Activated CD8-positive, alpha-beta T cell treated with anti-CD3 and anti-CD28 coated beads for 36 hours (primary cell): ENCODE measurements around the gene SPSB4. TPM values are rescaled to one million over a fixed set of nuclear protein-coding genes. Genes with fewer than 3 reads are reported as not detected.

ENCODE experiments used
- ATAC-seq: fragments of 200-7000 bp; cut with Tn5 transposase; one replicate; pipeline ENCODE4 v1.10.0; 2021; ENCODE audit warnings: mild to moderate bottlenecking, moderate library complexity
- CTCF ChIA-PET: fragments of 350-600 bp; sonication (Branson Sonifier 250); formaldehyde crosslinking; loops from one replicate; lab custom pipeline; 2021; ENCODE audit warnings: antibody characterized with exemption; lab: Charles Lee
- POLR2A ChIA-PET: fragments of 350-600 bp; sonication (Branson Sonifier 250); formaldehyde crosslinking; loops from one replicate; lab custom pipeline; 2021; ENCODE audit warnings: antibody characterized with exemption; lab: Charles Lee
- DNase-seq: peaks from one replicate; pipeline ENCODE4 v3.0.0-alpha.2; 2020
- H3K27ac Mint-ChIP-seq: one replicate; pipeline ENCODE4 v1.8.0; 2021; ENCODE audit warnings: mild to moderate bottlenecking, mixed read lengths
- H3K27me3 Mint-ChIP-seq: one replicate; pipeline ENCODE4 v1.8.0; 2021; ENCODE audit warnings: mixed read lengths
- H3K36me3 Mint-ChIP-seq: one replicate; pipeline ENCODE4 v1.8.0; 2021; ENCODE audit warnings: low read depth, mixed read lengths
- H3K4me1 Mint-ChIP-seq: one replicate; pipeline ENCODE4 v1.8.0; 2021; ENCODE audit warnings: low read depth, mixed read lengths
- H3K4me3 Mint-ChIP-seq: one replicate; pipeline ENCODE4 v1.8.0; 2021; ENCODE audit warnings: mild to moderate bottlenecking, moderate library complexity, mixed read lengths
- H3K9me3 Mint-ChIP-seq: one replicate; pipeline ENCODE4 v1.8.0; 2021; ENCODE audit warnings: mixed read lengths
- CTCF ChIP-seq: fragments of 200-600 bp; IDR thresholded peaks from one replicate; pipeline ENCODE4 v1.8.0; 2022; ENCODE audit warnings: antibody characterized with exemption, mild to moderate bottlenecking
- intact Hi-C: fragments of 100-400 bp; cut with micrococcal nuclease; formaldehyde crosslinking; loops from one replicate; pipeline ENCODE4 v1.10.0; 2022
- total RNA-seq, 2 experiments: library from RNA; stranded (reverse); gene quantifications; one replicate each; pipeline ENCODE4 v1.2.3, GENCODE V29; 2021

Gene SPSB4
- total RNA-seq, 2 experiments from 2014 or later = not detected

GRCh38 chr3:141060327-141060726 lies 9.2 kb downstream of the SPSB4 start:
- CTCF ChIA-PET = interaction anchor here (1.3 kb wide), 1 partner anchor 28 kb away, joined by 3 read pairs; no protein-coding TSS in a partner anchor
- DNase-seq = no peak

GRCh38 chr3:141063831-141064230 lies 12.7 kb downstream of the SPSB4 start:
- DNase-seq (no peak), ATAC-seq (no peak)
- ChIA-PET CTCF (interaction anchor here (1.1 kb wide), 1 partner anchor 52 kb away, joined by 3 read pairs; no protein-coding TSS in a partner anchor), POLR2A (no interaction called here)
- Mint-ChIP-seq H3K27me3 (peaks cover 2% of the 10 kb centered on the region), H3K4me1 (peaks cover 2% of the 10 kb centered on the region), H3K36me3 (no peaks in the 10 kb centered on the region), H3K27ac (no peak overlapping the region), H3K4me3 (no peak overlapping the region), H3K9me3 (no peaks in the 10 kb centered on the region)
- no peak for TF ChIP-seq CTCF
- intact Hi-C loops = no loop called here

More at GRCh38 chr3:141060327-141060726, 9.2 kb downstream of the SPSB4 start:
- no peak for ATAC-seq
- H3K36me3 Mint-ChIP-seq = no peaks in the 10 kb centered on the region
- peaks cover 2% of the 10 kb centered on the region for H3K4me1 Mint-ChIP-seq
- POLR2A ChIA-PET = no interaction called here
- no peaks in the 10 kb centered on the region for H3K9me3 Mint-ChIP-seq
- TF ChIP-seq CTCF = no peak
- H3K27me3 Mint-ChIP-seq = peaks cover 2% of the 10 kb centered on the region
- H3K4me3 Mint-ChIP-seq = no peak overlapping the region
- intact Hi-C loops = no loop called here
- H3K27ac Mint-ChIP-seq = no peak overlapping the region

GRCh38 chr3:141064255-141064926 lies 13.2 kb downstream of the SPSB4 start:
- Mint-ChIP-seq H3K4me1 (peaks cover 2% of the 10 kb centered on the region), H3K27ac (no peak overlapping the region), H3K9me3 (no peaks in the 10 kb centered on the region), H3K27me3 (peaks cover 2% of the 10 kb centered on the region), H3K4me3 (no peak overlapping the region), H3K36me3 (no peaks in the 10 kb centered on the region)
- ATAC-seq (no peak), DNase-seq (no peak)
- TF ChIP-seq CTCF = no peak
- intact Hi-C loops = no loop called here
- CTCF ChIA-PET = interaction anchor here (1.1 kb wide), 1 partner anchor 52 kb away, joined by 3 read pairs; no protein-coding TSS in a partner anchor
- POLR2A ChIA-PET = no interaction called here

- no peaks in the 10 kb centered on the region for H3K36me3 Mint-ChIP-seq
- ChIA-PET POLR2A (no interaction called here), CTCF (no interaction called here)
- TF ChIP-seq CTCF = no peak
- H3K9me3 Mint-ChIP-seq = no peaks in the 10 kb centered on the region
- H3K4me1 Mint-ChIP-seq = peaks cover 2% of the 10 kb centered on the region
- DNase-seq = no peak
- intact Hi-C loops = no loop called here
- ATAC-seq = no peak
- H3K27me3 Mint-ChIP-seq = peaks cover 2% of the 10 kb centered on the region
- no peak overlapping the region for H3K4me3 Mint-ChIP-seq
- no peak overlapping the region for H3K27ac Mint-ChIP-seq
Measured at GRCh38 chr3:141065258-141065657, 14.1 kb downstream of the SPSB4 start.
